ENCODE measurements around the gene DUSP16.

The DUSP16 gene

GRCh38 chr12:12425616-12426015 is 137.0 kb downstream of the DUSP16 start:
- no peak overlapping the region for H3K4me3 ChIP-seq (ENCODE audit: low read depth, low read length)
- TF ChIP-seq CTCF (IDR thresholded peaks at IDR 0.05; ENCODE audit: low read depth, low read length, missing control alignments): no peak
- DNase-seq (ENCODE audit: low read depth): no peak

GRCh38 chr12:12425001-12425400 is 137.7 kb downstream of the DUSP16 start:
- no peak for DNase-seq (ENCODE audit: low read depth)
- no peak for TF ChIP-seq CTCF (IDR thresholded peaks at IDR 0.05; ENCODE audit: low read depth, low read length, missing control alignments)

More at GRCh38 chr12:12425001-12425400, 137.7 kb downstream of the DUSP16 start:
- no peak overlapping the region for H3K4me3 ChIP-seq (ENCODE audit: low read depth, low read length)

Data from GM12864 (cell line).